Measurements from ENCODE around the gene AP2A1. TPM values are rescaled to one million over a fixed set of nuclear protein-coding genes. Genes with fewer than 3 reads are reported as not detected.

Gene AP2A1
- total and polyA plus RNA-seq, 2 donors (not counting 3 experiments of a cell fraction or from before 2014, with no cell fraction given), result 108 to 113 TPM

GRCh38 chr19:49749055-49749716 lies 17.6 kb upstream of the AP2A1 start:
- no peak overlapping the region for H3K4me3 ChIP-seq (replicated peaks in 1 of 3; ENCODE audit: insufficient read depth in 1 of 3, low read depth in 1 of 3, low read length in 3 of 3)
- peak; percentile 36 for DNase-seq (ENCODE audit: low read depth, low spot score)
- POLR2A ChIA-PET, result no interaction called here
- H3K9me3 ChIP-seq (replicated peaks; ENCODE audit: control insufficient read depth, insufficient read depth, low read length), result no peaks in the 10 kb centered on the region
- H2AFZ ChIP-seq (ENCODE audit: low read depth, low read length), result no peak overlapping the region
- no peak overlapping the region for H3K27ac ChIP-seq (ENCODE audit: insufficient read depth, low read depth, low read length)
- CTCF ChIA-PET, result no interaction called here
- dilution Hi-C loops (cut with MboI; ENCODE audit: extremely low pct_ligation_motif_present, low sequenced_read_pairs) (no loop called here), intact Hi-C loops (cut with micrococcal nuclease) (no loop called here)
- no peaks in the 10 kb centered on the region for H3K4me1 ChIP-seq (ENCODE audit: control insufficient read depth, extremely low read depth, insufficient read depth, low read length)
- no peak overlapping the region for H3K4me2 ChIP-seq (ENCODE audit: insufficient read depth, low read length)
- no peaks in the 10 kb centered on the region for H4K20me1 ChIP-seq (replicated peaks; ENCODE audit: control insufficient read depth, extremely low read depth, insufficient read depth, low read length)
- peak; percentile 52 for FAIRE-seq
- TF ChIP-seq MYC (IDR thresholded peaks at IDR 0.05; ENCODE audit: low read depth, low read length) (no peak), MAX (IDR thresholded peaks at IDR 0.05; ENCODE audit: insufficient read depth, insufficient read length) (peak; percentile 80)
- H3K9ac ChIP-seq (replicated peaks; ENCODE audit: extremely low read depth, insufficient read depth, low read length), result no peak overlapping the region
- H3K79me2 ChIP-seq (ENCODE audit: control insufficient read depth, insufficient read depth, low read length), result no peaks in the 10 kb centered on the region
- no peaks in the 10 kb centered on the region for H3K36me3 ChIP-seq (ENCODE audit: control insufficient read depth in 2 of 2, extremely low read depth in 1 of 2, insufficient read depth in 2 of 2, low read length in 2 of 2)
- H3K27me3 ChIP-seq (ENCODE audit: control insufficient read depth in 2 of 2, insufficient read depth in 2 of 2, low read length in 2 of 2), result no peaks in the 10 kb centered on the region
- H3K9me1 ChIP-seq (replicated peaks; ENCODE audit: control insufficient read depth, extremely low read depth, insufficient read depth, low read length), result no peaks in the 10 kb centered on the region
- no TSS peak for BruUV-seq (replicated peaks)

DNA sequence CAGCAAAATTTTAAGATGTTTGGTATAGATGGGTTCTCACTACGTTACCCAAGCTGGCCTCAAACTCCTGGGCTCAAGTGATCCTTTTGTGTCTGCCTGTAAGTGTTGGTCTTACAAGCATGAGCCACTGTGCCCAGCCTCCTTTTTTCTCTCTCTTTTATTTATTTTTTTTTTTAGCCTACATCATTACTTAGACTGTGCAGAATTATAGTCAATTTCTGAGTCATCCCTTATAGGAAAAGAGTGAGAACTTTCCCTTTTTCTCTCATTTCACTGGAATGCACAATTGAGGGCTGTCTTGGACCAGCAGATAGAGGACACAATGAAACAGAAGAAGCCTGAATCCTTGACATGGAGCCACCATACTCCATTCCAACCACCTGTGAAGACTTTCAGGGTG lies 17.0 kb upstream of the AP2A1 start:
- H3K4me3 ChIP-seq (replicated peaks in 1 of 3; ENCODE audit: insufficient read depth in 1 of 3, low read depth in 1 of 3, low read length in 3 of 3), result no peak overlapping the region
- dilution Hi-C loops (cut with MboI; ENCODE audit: extremely low pct_ligation_motif_present, low sequenced_read_pairs) (no loop called here), intact Hi-C loops (cut with micrococcal nuclease) (no loop called here)
- BruUV-seq (replicated peaks), result no TSS peak
- H3K27ac ChIP-seq (ENCODE audit: insufficient read depth, low read depth, low read length), result no peak overlapping the region
- no peaks in the 10 kb centered on the region for H3K9me1 ChIP-seq (replicated peaks; ENCODE audit: control insufficient read depth, extremely low read depth, insufficient read depth, low read length)
- ChIA-PET POLR2A (no interaction called here), CTCF (interaction anchor here (1.3 kb wide), 1 partner anchor 17 kb away, joined by 3 read pairs; the partner anchor contains the start of gene AP2A1)
- no peaks in the 10 kb centered on the region for H3K9me3 ChIP-seq (replicated peaks; ENCODE audit: control insufficient read depth, insufficient read depth, low read length)
- H3K9ac ChIP-seq (replicated peaks; ENCODE audit: extremely low read depth, insufficient read depth, low read length), result no peak overlapping the region
- no peaks in the 10 kb centered on the region for H3K4me1 ChIP-seq (ENCODE audit: control insufficient read depth, extremely low read depth, insufficient read depth, low read length)
- no peaks in the 10 kb centered on the region for H3K36me3 ChIP-seq (ENCODE audit: control insufficient read depth in 2 of 2, extremely low read depth in 1 of 2, insufficient read depth in 2 of 2, low read length in 2 of 2)
- no peak overlapping the region for H2AFZ ChIP-seq (ENCODE audit: low read depth, low read length)
- FAIRE-seq (no peak), DNase-seq (ENCODE audit: low read depth, low spot score) (no peak)
- no peaks in the 10 kb centered on the region for H3K27me3 ChIP-seq (ENCODE audit: control insufficient read depth in 2 of 2, insufficient read depth in 2 of 2, low read length in 2 of 2)
- no peak overlapping the region for H3K4me2 ChIP-seq (ENCODE audit: insufficient read depth, low read length)
- TF ChIP-seq EZH2 (IDR thresholded peaks at IDR 0.05; ENCODE audit: borderline replicate concordance, low read depth, low read length, severe bottlenecking) (no peak), POLR2AphosphoS5 (IDR thresholded peaks at IDR 0.05; ENCODE audit: insufficient read depth, low read depth, low read length) (no peak), CTCF (IDR thresholded peaks at IDR 0.05; ENCODE audit: extremely low read depth in 1 of 2, insufficient read depth in 1 of 2, low read depth in 1 of 2, low read length in 2 of 2) (no peak), MAX (IDR thresholded peaks at IDR 0.05; ENCODE audit: insufficient read depth, insufficient read length) (no peak), MYC (IDR thresholded peaks at IDR 0.05; ENCODE audit: low read depth, low read length) (no peak), FOS (IDR thresholded peaks at IDR 0.05; ENCODE audit: borderline replicate concordance, insufficient read depth, low read length) (no peak), POLR2A (IDR thresholded peaks at IDR 0.05; ENCODE audit: low read depth, low read length) (no peak), JUN (IDR thresholded peaks at IDR 0.05; ENCODE audit: borderline replicate concordance, insufficient read depth, insufficient read length, low read depth) (no peak)
- H4K20me1 ChIP-seq (replicated peaks; ENCODE audit: control insufficient read depth, extremely low read depth, insufficient read depth, low read length), result no peaks in the 10 kb centered on the region
- no peaks in the 10 kb centered on the region for H3K79me2 ChIP-seq (ENCODE audit: control insufficient read depth, insufficient read depth, low read length)
